ENCODE results near the gene B4GALT2. TPM values are rescaled to one million over a fixed set of nuclear protein-coding genes. Genes with fewer than 3 reads are reported as not detected.

B4GALT2 gene
- total RNA-seq, 1 experiment from 2014 or later = 81.8 TPM

GRCh38 chr1:44033041-44033575 is 54.1 kb downstream of the B4GALT2 start:
- Histone ChIP-seq H3K27me3 (replicated peaks) (no peaks in the 10 kb centered on the region), H3K4me3 (no peak overlapping the region), H3K4me1 (replicated peaks) (peaks cover 16% of the 10 kb centered on the region; the same call in 1 of the 2 replicates), H3K9me3 (replicated peaks) (no peaks in the 10 kb centered on the region), H3K36me3 (no peaks in the 10 kb centered on the region), H3K27ac (no peak overlapping the region)
- no peak for DNase-seq (ENCODE audit: low read depth in 1 of 2, low spot score in 2 of 2)

- no peak for DNase-seq (ENCODE audit: low read depth in 1 of 2, low spot score in 2 of 2)
- no peaks in the 10 kb centered on the region for H3K36me3 ChIP-seq
- no peak overlapping the region for H3K4me3 ChIP-seq
- peaks cover 16% of the 10 kb centered on the region; the same call in 1 of the 2 replicates for H3K4me1 ChIP-seq (replicated peaks)
- no peak overlapping the region for H3K27ac ChIP-seq
- H3K27me3 ChIP-seq (replicated peaks) = no peaks in the 10 kb centered on the region
- no peaks in the 10 kb centered on the region for H3K9me3 ChIP-seq (replicated peaks)
These were observed 54.7 kb downstream of the B4GALT2 start for GRCh38 chr1:44033756-44034155.

DNA sequence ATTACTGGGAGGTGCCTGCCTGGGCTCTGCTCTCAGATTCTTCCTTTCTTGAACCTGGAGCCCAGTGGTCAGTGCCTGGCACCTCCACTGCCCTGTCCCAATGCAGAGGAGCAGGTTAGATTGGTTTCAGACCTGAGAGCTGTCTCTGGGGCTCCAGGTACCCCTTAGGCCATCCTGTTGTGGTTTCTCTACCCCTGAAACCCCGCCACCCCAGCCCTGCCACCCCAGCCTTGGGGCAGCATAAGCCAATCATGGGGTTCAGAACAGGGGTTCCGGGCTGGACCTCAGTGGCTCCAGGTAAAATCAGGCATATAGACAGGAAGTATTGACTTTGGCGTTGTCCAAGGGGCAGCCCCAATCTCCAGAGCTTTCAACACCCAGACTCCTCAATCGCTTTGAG is 55.4 kb downstream of the B4GALT2 start:
- no peak overlapping the region for H3K4me3 ChIP-seq

GRCh38 chr1:44034976-44035716 is 56.1 kb downstream of the B4GALT2 start:
- Histone ChIP-seq H3K36me3 (no peaks in the 10 kb centered on the region), H3K27me3 (replicated peaks) (no peaks in the 10 kb centered on the region), H3K4me1 (replicated peaks) (peaks cover 8% of the 10 kb centered on the region; the same call in 1 of the 2 replicates), H3K27ac (no peak overlapping the region), H3K4me3 (no peak overlapping the region), H3K9me3 (replicated peaks) (no peaks in the 10 kb centered on the region)
- no peak for DNase-seq (ENCODE audit: low read depth in 1 of 2, low spot score in 2 of 2)

More for the DNA sequence above, 55.4 kb downstream of the B4GALT2 start:
- peaks cover 11% of the 10 kb centered on the region; the same call in 1 of the 2 replicates for H3K4me1 ChIP-seq (replicated peaks)
- no peaks in the 10 kb centered on the region for H3K27me3 ChIP-seq (replicated peaks)
- no peak overlapping the region for H3K27ac ChIP-seq
- no peak for DNase-seq (ENCODE audit: low read depth in 1 of 2, low spot score in 2 of 2)
- H3K36me3 ChIP-seq = no peaks in the 10 kb centered on the region
- no peaks in the 10 kb centered on the region for H3K9me3 ChIP-seq (replicated peaks)

GRCh38 chr1:44035726-44036408 is 56.9 kb downstream of the B4GALT2 start:
- H3K9me3 ChIP-seq (replicated peaks) = no peaks in the 10 kb centered on the region
- DNase-seq (ENCODE audit: low read depth in 1 of 2, low spot score in 2 of 2) = no peak
- peaks cover 5% of the 10 kb centered on the region; the same call in 1 of the 2 replicates for H3K4me1 ChIP-seq (replicated peaks)
- H3K36me3 ChIP-seq = no peaks in the 10 kb centered on the region
- no peak overlapping the region for H3K27ac ChIP-seq
- no peak overlapping the region for H3K4me3 ChIP-seq
- no peaks in the 10 kb centered on the region for H3K27me3 ChIP-seq (replicated peaks)

GRCh38 chr1:44036409-44037139 is 57.6 kb downstream of the B4GALT2 start:
- Histone ChIP-seq H3K36me3 (no peaks in the 10 kb centered on the region), H3K27me3 (replicated peaks) (no peaks in the 10 kb centered on the region), H3K9me3 (replicated peaks) (no peaks in the 10 kb centered on the region), H3K4me3 (no peak overlapping the region), H3K27ac (no peak overlapping the region), H3K4me1 (replicated peaks) (no peaks in the 10 kb centered on the region; the same call in 1 of the 2 replicates)
- DNase-seq (ENCODE audit: low read depth in 1 of 2, low spot score in 2 of 2) = peak; percentile 56 to 73

DNA sequence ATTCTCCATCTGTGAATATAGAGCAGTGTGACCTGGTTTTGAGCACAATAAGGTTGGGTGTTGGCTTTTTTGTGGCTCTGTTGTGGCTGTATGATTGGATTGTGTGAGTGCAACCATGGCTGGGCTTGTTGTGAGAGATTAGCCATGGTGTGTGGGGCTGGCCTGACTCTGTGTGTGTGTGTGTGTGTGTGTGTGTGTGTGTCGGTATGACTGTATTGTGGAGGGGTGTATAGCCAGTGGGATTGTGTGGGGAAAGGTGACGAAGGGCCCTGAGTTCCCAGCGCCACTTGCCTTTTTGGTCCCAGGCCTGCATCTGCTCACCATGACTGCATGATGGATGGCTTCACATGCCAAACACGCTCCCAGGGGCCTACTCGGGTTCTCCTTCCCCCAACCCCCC is 58.1 kb downstream of the B4GALT2 start:
- H3K36me3 ChIP-seq = no peaks in the 10 kb centered on the region
- H3K4me1 ChIP-seq (replicated peaks) = no peaks in the 10 kb centered on the region; the same call in 1 of the 2 replicates
- H3K9me3 ChIP-seq (replicated peaks) = no peaks in the 10 kb centered on the region
- no peak overlapping the region for H3K4me3 ChIP-seq
- H3K27me3 ChIP-seq (replicated peaks) = no peaks in the 10 kb centered on the region
- no peak overlapping the region for H3K27ac ChIP-seq
- DNase-seq (ENCODE audit: low read depth in 1 of 2, low spot score in 2 of 2) = no peak

- no peaks in the 10 kb centered on the region for H3K9me3 ChIP-seq (replicated peaks)
- H3K27ac ChIP-seq = no peak overlapping the region
- peaks cover 4% of the 10 kb centered on the region for H3K4me1 ChIP-seq (replicated peaks)
- no peak overlapping the region for H3K4me3 ChIP-seq
- no peaks in the 10 kb centered on the region for H3K36me3 ChIP-seq
- DNase-seq (ENCODE audit: low read depth in 1 of 2, low spot score in 2 of 2) = no peak
- H3K27me3 ChIP-seq (replicated peaks) = no peaks in the 10 kb centered on the region
These were observed 60.1 kb downstream of the B4GALT2 start for GRCh38 chr1:44038876-44039657.

DNA sequence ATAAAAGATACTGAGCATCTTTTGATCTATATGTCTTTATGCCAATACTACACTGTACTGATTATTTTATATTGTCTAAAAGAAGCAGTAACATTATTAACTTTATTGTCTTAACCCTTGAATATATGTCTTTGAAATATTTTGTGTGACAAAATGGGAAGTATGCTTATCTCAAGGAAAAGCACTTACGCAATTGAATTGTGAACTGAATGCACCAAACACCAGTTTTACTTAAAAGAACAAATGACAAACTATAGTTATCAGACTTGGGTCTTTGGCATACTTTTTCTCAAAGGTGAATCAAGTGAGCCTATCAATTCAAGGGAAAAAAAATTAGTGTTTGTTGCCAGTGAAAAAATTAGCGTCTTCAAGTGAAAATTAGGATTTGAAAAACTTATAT is 61.4 kb downstream of the B4GALT2 start:
- Histone ChIP-seq H3K27me3 (replicated peaks) (no peaks in the 10 kb centered on the region), H3K27ac (no peak overlapping the region)
- no peak for DNase-seq (ENCODE audit: low read depth in 1 of 2, low spot score in 2 of 2)

More for the DNA sequence above, 61.4 kb downstream of the B4GALT2 start:
- Histone ChIP-seq H3K4me1 (replicated peaks) (peaks cover 9% of the 10 kb centered on the region), H3K36me3 (no peaks in the 10 kb centered on the region), H3K9me3 (replicated peaks) (no peaks in the 10 kb centered on the region), H3K4me3 (no peak overlapping the region)

Other genes starting within 250 kb of the B4GALT2 start
- gene ARTN, start 45.4 kb upstream of the B4GALT2 start, total RNA-seq (2014; rRNA removed; shearing (Covaris generic)) = not detected in 2 replicates
- 14.3 and 25.8 TPM in 2 replicates for gene IPO13, start 32.3 kb upstream of the B4GALT2 start, total RNA-seq (2014; rRNA removed; shearing (Covaris generic))
- 20.3 and 50.3 TPM in 2 replicates for gene DPH2, start 9.2 kb upstream of the B4GALT2 start, total RNA-seq (2014; rRNA removed; shearing (Covaris generic))
- gene ATP6V0B, start 4.2 kb upstream of the B4GALT2 start, total RNA-seq (2014; rRNA removed; shearing (Covaris generic)) = 154 and 235 TPM in 2 replicates
- gene CCDC24, start 12.4 kb downstream of the B4GALT2 start, total RNA-seq (2014; rRNA removed; shearing (Covaris generic)) = 1.7 and 4.1 TPM in 2 replicates
- gene SLC6A9, start 52.3 kb downstream of the B4GALT2 start, total RNA-seq (2014; rRNA removed; shearing (Covaris generic)) = 0.66 and 1.4 TPM in 2 replicates
- gene KLF17, start 139.6 kb downstream of the B4GALT2 start, total RNA-seq (2014; rRNA removed; shearing (Covaris generic)) = not detected in 2 replicates
- not detected in 2 replicates for gene KLF18, start 162.4 kb downstream of the B4GALT2 start, total RNA-seq (2014; rRNA removed; shearing (Covaris generic))
- gene DMAP1, start 234.3 kb downstream of the B4GALT2 start, total RNA-seq (2014; rRNA removed; shearing (Covaris generic)) = 9.9 and 10.8 TPM in 2 replicates